GM12892 (cell line): ENCODE results near the gene ALDH8A1.
"Not testable (repeated sequence)": the region's sequence is repeated elsewhere in the genome, so short reads cannot be mapped to it uniquely, and the experiment has no call there.

Experiments
- DNase-seq: peaks from one replicate; pipeline ENCODE4 v3.0.0; 2011; ENCODE audit not compliant: insufficient read length
- FAIRE-seq: peaks from 2 replicates; lab custom pipeline; 2011; peaks lifted over from hg19 to GRCh38; lab: Jason Lieb, UNC
- POLR2A ChIP-seq: IDR thresholded peaks from 2 replicates; pipeline ENCODE4 v1.6.1; 2011; ENCODE audit warnings: low read depth, low read length, control low read depth
- POLR2AphosphoS5 ChIP-seq: IDR thresholded peaks from 2 replicates; pipeline ENCODE4 v1.6.1; 2011; ENCODE audit warnings: low read depth, low read length, control low read depth
- TAF1 ChIP-seq: IDR thresholded peaks from 2 replicates; pipeline ENCODE4 v1.6.1; 2011; ENCODE audit warnings: low read depth, mild to moderate bottlenecking, control low read depth, low read length, borderline replicate concordance

The ALDH8A1 gene

GRCh38 chr6:134908906-134909516, 40.9 kb downstream of the ALDH8A1 start:
- TF ChIP-seq POLR2A, result no peak
- no peak for TF ChIP-seq POLR2AphosphoS5
- TF ChIP-seq TAF1, result no peak
- no peak for FAIRE-seq
- no peak for DNase-seq

- FAIRE-seq, DNase-seq: not testable (repeated sequence)
These were observed 45.2 kb downstream of the ALDH8A1 start for GRCh38 chr6:134904731-134905130.

- FAIRE-seq (no peak), DNase-seq (no peak)
- no peak for TF ChIP-seq TAF1
- TF ChIP-seq POLR2AphosphoS5, result no peak
- no peak for TF ChIP-seq POLR2A
These were observed 46.5 kb downstream of the ALDH8A1 start for GRCh38 chr6:134903448-134903847.

- DNase-seq, result no peak
- TF ChIP-seq POLR2A (no peak), POLR2AphosphoS5 (no peak), TAF1 (no peak)
- FAIRE-seq, result no peak
These were observed 47.0 kb downstream of the ALDH8A1 start for GRCh38 chr6:134902936-134903335.

GRCh38 chr6:134902074-134902861, 47.6 kb downstream of the ALDH8A1 start:
- TF ChIP-seq TAF1 (no peak), POLR2AphosphoS5 (no peak), POLR2A (no peak)
- DNase-seq (no peak), FAIRE-seq (no peak)

- no peak for TF ChIP-seq POLR2A
- no peak for TF ChIP-seq TAF1
- no peak for TF ChIP-seq POLR2AphosphoS5
- FAIRE-seq, result no peak
- no peak for DNase-seq
These were observed 51.3 kb downstream of the ALDH8A1 start for GRCh38 chr6:134898575-134898974.

GRCh38 chr6:134898166-134898565, 51.7 kb downstream of the ALDH8A1 start:
- not testable (repeated sequence) for DNase-seq, FAIRE-seq

GRCh38 chr6:134896910-134897309, 53.0 kb downstream of the ALDH8A1 start:
- no peak for FAIRE-seq
- no peak for DNase-seq
- TF ChIP-seq TAF1 (no peak), POLR2A (no peak), POLR2AphosphoS5 (no peak)

- FAIRE-seq (no peak), DNase-seq (no peak)
- TF ChIP-seq TAF1 (no peak), POLR2AphosphoS5 (no peak), POLR2A (no peak)
These were observed 55.1 kb downstream of the ALDH8A1 start for GRCh38 chr6:134894800-134895199.

GRCh38 chr6:134892362-134892761, 57.5 kb downstream of the ALDH8A1 start:
- TF ChIP-seq POLR2A (no peak), POLR2AphosphoS5 (no peak), TAF1 (no peak)
- FAIRE-seq, result no peak
- DNase-seq, result no peak

- FAIRE-seq (no peak), DNase-seq (no peak)
- no peak for TF ChIP-seq POLR2AphosphoS5
- TF ChIP-seq TAF1, result no peak
- TF ChIP-seq POLR2A, result no peak
These were observed 58.3 kb downstream of the ALDH8A1 start for GRCh38 chr6:134891633-134892032.

GRCh38 chr6:134888316-134888715, 61.6 kb downstream of the ALDH8A1 start:
- DNase-seq (no peak), FAIRE-seq (no peak)
- TF ChIP-seq POLR2AphosphoS5 (no peak), TAF1 (no peak), POLR2A (no peak)

GRCh38 chr6:134884752-134885151, 65.1 kb downstream of the ALDH8A1 start:
- FAIRE-seq, result no peak
- DNase-seq, result no peak
- TF ChIP-seq POLR2AphosphoS5 (no peak), POLR2A (no peak), TAF1 (no peak)
